Activated CD4-positive, alpha-beta T cell treated with anti-CD3 and anti-CD28 coated beads, Interleukin-2, amount 10 ng/mL, durations not matched to agents 7 days and 5 days (primary cell): ENCODE data around the gene GPRC5C. TPM values are rescaled to one million over a fixed set of nuclear protein-coding genes. Genes with fewer than 3 reads are reported as not detected.

Experiments
- CTCF ChIA-PET: fragments of 350-600 bp; sonication (Branson Sonifier 250); formaldehyde crosslinking; loops from one replicate; lab custom pipeline; 2021; ENCODE audit warnings: antibody characterized with exemption; lab: Charles Lee
- POLR2A ChIA-PET: fragments of 350-600 bp; sonication (Branson Sonifier 250); formaldehyde crosslinking; loops from one replicate; lab custom pipeline; 2021; ENCODE audit warnings: antibody characterized with exemption; lab: Charles Lee
- DNase-seq: peaks from one replicate; pipeline ENCODE4 v3.0.0-alpha.2; 2020
- H3K27ac Mint-ChIP-seq: one replicate; pipeline ENCODE4 v1.8.0; 2021; ENCODE audit warnings: mild to moderate bottlenecking, moderate library complexity, mixed read lengths
- H3K27me3 Mint-ChIP-seq: one replicate; pipeline ENCODE4 v1.8.0; 2021; ENCODE audit warnings: mixed read lengths
- H3K36me3 Mint-ChIP-seq: one replicate; pipeline ENCODE4 v1.8.0; 2021; ENCODE audit warnings: low read depth, mixed read lengths
- H3K4me1 Mint-ChIP-seq: one replicate; pipeline ENCODE4 v1.8.0; 2021; ENCODE audit warnings: mixed read lengths
- H3K4me3 Mint-ChIP-seq: one replicate; pipeline ENCODE4 v1.8.0; 2021; ENCODE audit warnings: mild to moderate bottlenecking, moderate library complexity, mixed read lengths
- H3K9me3 Mint-ChIP-seq: one replicate; pipeline ENCODE4 v1.8.0; 2021; ENCODE audit warnings: mixed read lengths
- total RNA-seq, 2 experiments: library from RNA; stranded (reverse); gene quantifications; one replicate each; pipeline ENCODE4 v1.2.3, GENCODE V29; 2021

GPRC5C gene
- total RNA-seq, 2 experiments from 2014 or later = not detected

DNA sequence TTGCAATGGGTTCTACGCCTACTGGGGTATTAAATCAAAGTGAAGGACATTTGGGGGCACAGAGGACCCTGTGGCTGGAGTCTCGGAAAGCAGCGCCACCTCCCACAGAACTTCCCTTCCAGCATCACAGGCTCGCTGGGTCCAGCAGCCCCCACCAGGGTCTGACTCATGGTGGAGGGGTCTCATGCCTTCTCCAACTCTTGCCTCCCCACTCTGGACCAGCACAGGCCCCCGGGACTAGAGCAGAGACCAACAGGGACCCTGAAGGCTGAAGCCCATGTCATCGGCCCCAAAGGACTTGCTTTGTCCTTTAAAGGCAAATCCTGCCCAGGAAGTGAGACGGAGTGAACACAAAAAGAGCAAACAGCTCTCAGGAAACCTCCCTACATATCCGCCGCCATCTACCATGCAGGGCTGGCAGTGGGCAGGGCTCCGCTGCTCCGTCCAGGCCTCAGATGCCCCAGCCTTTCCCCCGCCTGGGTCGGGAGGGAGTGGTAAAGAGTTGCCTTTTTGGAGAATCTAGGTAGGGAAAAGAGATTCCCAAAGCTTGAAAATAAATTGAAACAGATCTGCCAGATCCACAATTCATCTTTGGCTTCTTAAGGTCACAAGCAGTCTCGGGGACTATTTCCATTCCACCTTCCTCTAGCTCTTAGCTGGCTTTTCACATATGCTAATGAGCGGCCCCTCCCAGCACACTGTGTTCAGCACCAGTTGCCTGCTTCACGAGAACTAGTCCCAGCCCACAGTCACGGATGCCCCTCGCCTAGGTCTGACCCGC lies 2.1 kb upstream of the GPRC5C start:
- H3K27me3 Mint-ChIP-seq = peaks cover 61% of the 10 kb centered on the region
- no peak overlapping the region for H3K27ac Mint-ChIP-seq
- CTCF ChIA-PET = interaction anchor here (1.2 to 1.5 kb wide), 2 partner anchors 51 to 140 kb away, joined by 3 read pairs; no protein-coding TSS in a partner anchor
- H3K4me3 Mint-ChIP-seq = no peak overlapping the region
- no peaks in the 10 kb centered on the region for H3K9me3 Mint-ChIP-seq
- H3K4me1 Mint-ChIP-seq = peaks cover 8% of the 10 kb centered on the region
- H3K36me3 Mint-ChIP-seq = no peaks in the 10 kb centered on the region
- no peak for DNase-seq
- POLR2A ChIA-PET = no interaction called here

DNA sequence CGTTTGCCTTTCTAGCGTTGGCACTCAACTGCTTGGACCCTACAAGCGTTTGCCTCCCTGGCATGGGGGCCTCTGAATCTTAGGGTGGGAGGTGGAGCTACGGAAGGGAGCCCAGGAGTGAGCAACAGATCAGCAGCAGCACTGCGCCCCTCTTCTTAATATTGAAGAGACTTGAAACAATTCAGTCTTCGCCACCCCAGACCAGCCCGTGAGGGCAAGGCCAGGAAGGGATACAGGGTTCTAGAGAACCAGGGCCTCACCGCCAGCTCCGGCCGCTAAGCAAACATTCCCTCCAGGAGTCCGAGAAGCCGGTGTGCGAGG lies 1.5 kb upstream of the GPRC5C start:
- Mint-ChIP-seq H3K4me3 (no peak overlapping the region), H3K27me3 (peaks cover 63% of the 10 kb centered on the region), H3K9me3 (no peaks in the 10 kb centered on the region), H3K27ac (no peak overlapping the region), H3K4me1 (peaks cover 8% of the 10 kb centered on the region), H3K36me3 (no peaks in the 10 kb centered on the region)
- ChIA-PET POLR2A (no interaction called here), CTCF (interaction anchor here (0.7 to 1.5 kb wide), 3 partner anchors 51 to 140 kb away, joined by 3 read pairs; no protein-coding TSS in a partner anchor)
- DNase-seq = no peak

DNA sequence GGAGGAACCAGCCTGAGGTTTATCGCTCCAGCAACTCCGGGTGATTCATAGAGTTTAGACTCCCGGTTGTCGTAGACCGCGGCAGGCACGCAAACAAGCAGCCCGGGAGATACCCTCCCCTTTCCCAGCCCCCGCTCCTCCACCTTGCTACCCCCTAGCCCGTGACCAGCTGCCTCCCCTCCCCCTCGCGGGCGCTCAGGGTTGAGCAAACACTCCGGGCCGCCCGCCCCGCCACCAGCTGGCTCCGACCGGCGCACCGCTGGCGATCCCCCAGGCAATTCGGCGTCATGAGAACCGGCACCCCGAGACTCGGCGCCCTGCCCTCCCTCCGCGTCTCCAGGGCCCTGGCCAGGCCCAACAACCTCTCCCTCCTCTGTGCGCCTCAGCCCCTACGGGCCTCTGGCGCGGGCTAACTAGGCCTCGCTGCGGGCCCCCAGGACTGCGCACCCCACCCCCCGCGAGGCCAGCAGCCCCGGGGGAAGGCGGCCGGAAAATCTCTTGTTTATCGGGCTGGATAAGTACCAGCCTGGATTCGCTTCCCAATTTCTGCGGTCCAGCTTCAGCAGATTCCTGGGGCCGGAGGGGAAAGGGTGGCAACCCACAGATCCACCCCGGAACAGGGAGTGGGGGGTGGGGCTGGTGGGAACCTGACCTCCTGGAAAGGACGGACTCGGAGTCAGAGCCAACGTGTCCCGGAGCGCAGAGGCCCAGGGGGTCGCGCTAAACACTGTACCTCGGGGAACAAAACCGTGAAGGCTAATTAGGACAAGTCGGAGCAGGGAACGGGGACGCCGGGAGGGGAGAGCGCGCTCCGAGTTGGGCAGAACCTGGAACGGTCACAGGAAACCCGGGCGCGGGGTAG lies 951 bp upstream of the GPRC5C start:
- Mint-ChIP-seq H3K4me1 (peaks cover 8% of the 10 kb centered on the region), H3K27ac (no peak overlapping the region), H3K4me3 (peak overlapping the region; percentile 32), H3K27me3 (peaks cover 67% of the 10 kb centered on the region), H3K9me3 (no peaks in the 10 kb centered on the region), H3K36me3 (no peaks in the 10 kb centered on the region)
- ChIA-PET POLR2A (no interaction called here), CTCF (interaction anchor here (0.7 to 1.5 kb wide), 3 partner anchors 52 to 139 kb away, joined by 3 read pairs; no protein-coding TSS in a partner anchor)
- DNase-seq = no peak

DNA sequence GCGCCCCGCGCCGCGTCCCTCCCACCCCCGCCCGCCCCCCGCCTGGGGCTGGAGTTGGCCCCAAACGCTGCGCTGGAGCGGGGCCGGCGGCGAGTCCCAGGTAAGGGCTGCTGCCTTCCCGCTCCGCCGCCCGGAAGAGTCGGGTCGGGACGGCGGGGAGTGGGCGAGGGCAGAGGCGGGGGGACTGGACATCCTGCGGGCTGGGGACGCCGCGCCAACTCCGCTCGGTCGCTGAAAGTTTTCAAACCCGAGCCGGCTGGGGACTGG lies 469 bp downstream of the GPRC5C start:
- no peak overlapping the region for H3K27ac Mint-ChIP-seq
- H3K4me1 Mint-ChIP-seq = peaks cover 8% of the 10 kb centered on the region
- no peak overlapping the region for H3K4me3 Mint-ChIP-seq
- ChIA-PET CTCF (no interaction called here), POLR2A (no interaction called here)
- H3K9me3 Mint-ChIP-seq = no peaks in the 10 kb centered on the region
- no peaks in the 10 kb centered on the region for H3K36me3 Mint-ChIP-seq
- H3K27me3 Mint-ChIP-seq = peaks cover 67% of the 10 kb centered on the region
- DNase-seq = no peak

DNA sequence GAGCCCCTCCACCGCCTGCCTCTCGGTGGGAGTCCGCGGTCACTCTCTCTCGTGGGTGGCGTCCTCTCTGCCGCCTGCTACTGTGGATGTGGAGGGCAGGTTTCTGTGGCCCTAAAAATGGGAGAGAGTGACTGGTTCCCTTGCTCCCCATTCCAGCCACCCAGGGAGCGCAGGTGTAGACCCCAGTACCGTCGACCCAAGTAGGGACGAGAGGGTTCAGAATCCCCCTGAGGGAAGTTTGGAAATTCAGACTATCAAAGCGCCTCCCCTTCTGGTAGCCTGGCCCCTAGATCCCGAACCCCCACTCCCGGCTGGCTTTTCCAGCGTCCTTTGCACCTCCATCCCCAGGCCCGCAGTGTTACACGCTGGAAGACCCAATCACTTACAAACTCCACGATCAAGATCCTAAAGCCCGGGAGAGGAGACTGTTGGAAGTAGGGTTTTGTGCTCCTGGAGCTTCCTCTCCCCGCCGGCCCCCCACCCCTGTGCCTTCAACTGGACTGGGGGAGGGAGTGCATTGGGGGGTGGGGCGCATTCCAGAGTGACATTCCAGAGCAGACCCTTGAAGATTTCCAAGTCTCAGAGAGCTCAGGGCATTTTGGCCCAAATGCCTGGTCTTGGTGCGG lies 991 bp downstream of the GPRC5C start:
- CTCF ChIA-PET = no interaction called here
- POLR2A ChIA-PET = no interaction called here

DNA sequence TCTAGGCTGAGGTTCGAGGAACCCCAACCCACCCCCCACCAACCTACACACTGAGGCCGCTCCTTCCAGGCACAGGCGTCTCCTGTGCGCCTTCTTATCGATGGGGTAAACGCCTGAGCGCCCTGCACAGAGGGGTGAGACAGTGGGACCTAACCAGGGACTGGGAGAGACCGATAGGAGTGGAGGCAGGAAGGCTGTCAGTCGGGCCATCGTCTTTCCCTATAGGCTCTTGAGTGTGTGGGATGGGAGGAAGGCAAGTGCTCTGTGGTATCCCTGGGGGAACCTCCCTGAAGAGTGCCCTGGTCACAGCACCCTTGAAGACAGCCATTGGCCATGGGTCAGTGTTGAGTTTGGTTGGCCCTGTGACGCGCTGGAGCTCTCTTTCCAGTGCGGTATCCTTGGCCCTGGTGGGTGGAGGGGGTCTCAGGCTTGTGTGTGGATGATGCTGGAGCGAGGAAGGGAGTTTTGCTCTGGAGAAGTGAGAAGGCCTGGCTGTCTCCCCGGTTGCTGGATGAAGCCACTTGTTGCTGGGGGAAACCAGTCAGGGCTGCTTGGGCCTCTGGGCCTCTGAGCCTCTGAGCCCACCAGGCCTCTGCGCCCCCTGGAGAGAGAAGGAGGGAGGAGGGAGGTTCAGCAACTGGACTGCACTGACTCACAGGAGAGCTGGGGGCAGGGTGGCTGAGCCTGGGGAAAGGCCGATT lies 1.7 kb downstream of the GPRC5C start:
- no peaks in the 10 kb centered on the region for H3K36me3 Mint-ChIP-seq
- H3K4me1 Mint-ChIP-seq = peaks cover 8% of the 10 kb centered on the region
- POLR2A ChIA-PET = no interaction called here
- no peak overlapping the region for H3K27ac Mint-ChIP-seq
- H3K9me3 Mint-ChIP-seq = peaks cover 3% of the 10 kb centered on the region
- peaks cover 59% of the 10 kb centered on the region for H3K27me3 Mint-ChIP-seq
- no peak for DNase-seq
- no peak overlapping the region for H3K4me3 Mint-ChIP-seq
- CTCF ChIA-PET = no interaction called here

More for the DNA sequence above, 991 bp downstream of the GPRC5C start:
- Mint-ChIP-seq H3K4me3 (no peak overlapping the region), H3K27me3 (peaks cover 65% of the 10 kb centered on the region), H3K36me3 (no peaks in the 10 kb centered on the region), H3K27ac (no peak overlapping the region), H3K4me1 (peaks cover 8% of the 10 kb centered on the region), H3K9me3 (peaks cover under 1% of the 10 kb centered on the region)
- DNase-seq = no peak

DNA sequence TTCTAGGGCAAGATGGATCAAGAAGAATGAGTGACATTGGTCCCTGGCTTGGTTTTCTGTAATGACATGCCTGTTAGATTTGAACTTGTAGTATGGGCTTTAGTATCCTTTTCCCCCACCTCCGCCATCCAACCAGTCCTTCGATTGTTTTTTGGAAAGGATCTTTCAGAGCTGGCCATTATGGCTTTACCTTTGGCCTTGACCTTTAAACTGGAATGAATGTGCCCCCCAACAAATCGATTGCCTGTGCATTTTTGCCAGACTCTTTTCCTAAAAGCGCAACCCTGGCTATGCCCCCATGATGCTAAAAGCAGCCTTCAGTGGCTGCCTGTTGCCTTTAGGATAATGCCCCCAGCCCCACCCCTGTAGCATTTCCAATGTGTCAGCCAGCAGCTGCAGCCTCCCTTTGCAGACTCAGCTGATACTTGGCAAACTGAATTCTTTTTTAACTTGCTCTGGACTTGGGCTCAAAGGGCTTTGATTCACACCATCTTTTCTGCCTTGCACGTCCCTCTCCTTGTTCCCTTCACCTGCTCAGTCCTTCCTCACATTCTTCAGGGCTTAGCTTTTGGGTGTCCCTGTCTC lies 4.0 kb downstream of the GPRC5C start:
- no peak for DNase-seq
- H3K9me3 Mint-ChIP-seq = peaks cover 13% of the 10 kb centered on the region
- H3K4me3 Mint-ChIP-seq = no peak overlapping the region
- peaks cover 45% of the 10 kb centered on the region for H3K27me3 Mint-ChIP-seq
- CTCF ChIA-PET = interaction anchor here (1.0 kb wide), 1 partner anchor 10 kb away, joined by 3 read pairs; no protein-coding TSS in a partner anchor
- H3K27ac Mint-ChIP-seq = no peak overlapping the region
- no peaks in the 10 kb centered on the region for H3K36me3 Mint-ChIP-seq
- POLR2A ChIA-PET = no interaction called here
- H3K4me1 Mint-ChIP-seq = peaks cover 10% of the 10 kb centered on the region

DNA sequence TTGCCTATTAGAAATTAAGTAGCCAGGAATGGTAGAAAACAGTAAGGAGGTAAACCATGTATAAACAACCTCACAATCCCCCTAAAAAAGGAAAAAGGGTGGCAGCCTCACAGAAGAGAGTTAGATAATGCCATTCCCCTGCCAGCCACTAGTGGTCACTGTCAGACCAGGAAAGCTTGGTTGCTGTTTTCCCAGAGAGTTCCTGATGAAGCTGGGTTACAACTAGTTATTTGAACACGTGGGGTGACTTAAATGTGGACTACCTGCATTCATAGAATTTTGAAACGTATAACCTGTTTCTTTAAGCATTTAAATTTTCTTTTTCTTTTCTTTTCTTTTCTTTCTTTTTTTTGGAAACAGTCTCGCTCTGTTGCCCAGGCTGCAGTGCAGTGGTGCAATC lies 5.8 kb downstream of the GPRC5C start:
- no peak overlapping the region for H3K27ac Mint-ChIP-seq
- no peaks in the 10 kb centered on the region for H3K36me3 Mint-ChIP-seq
- ChIA-PET CTCF (interaction anchor here (0.6 to 1.5 kb wide), 5 partner anchors 12 to 75 kb away, joined by 3 to 4 read pairs (median 3); no protein-coding TSS in a partner anchor), POLR2A (no interaction called here)
- no peak for DNase-seq
- H3K4me3 Mint-ChIP-seq = no peak overlapping the region
- peaks cover 2% of the 10 kb centered on the region for H3K4me1 Mint-ChIP-seq
- H3K9me3 Mint-ChIP-seq = peaks cover 13% of the 10 kb centered on the region
- H3K27me3 Mint-ChIP-seq = peaks cover 36% of the 10 kb centered on the region

DNA sequence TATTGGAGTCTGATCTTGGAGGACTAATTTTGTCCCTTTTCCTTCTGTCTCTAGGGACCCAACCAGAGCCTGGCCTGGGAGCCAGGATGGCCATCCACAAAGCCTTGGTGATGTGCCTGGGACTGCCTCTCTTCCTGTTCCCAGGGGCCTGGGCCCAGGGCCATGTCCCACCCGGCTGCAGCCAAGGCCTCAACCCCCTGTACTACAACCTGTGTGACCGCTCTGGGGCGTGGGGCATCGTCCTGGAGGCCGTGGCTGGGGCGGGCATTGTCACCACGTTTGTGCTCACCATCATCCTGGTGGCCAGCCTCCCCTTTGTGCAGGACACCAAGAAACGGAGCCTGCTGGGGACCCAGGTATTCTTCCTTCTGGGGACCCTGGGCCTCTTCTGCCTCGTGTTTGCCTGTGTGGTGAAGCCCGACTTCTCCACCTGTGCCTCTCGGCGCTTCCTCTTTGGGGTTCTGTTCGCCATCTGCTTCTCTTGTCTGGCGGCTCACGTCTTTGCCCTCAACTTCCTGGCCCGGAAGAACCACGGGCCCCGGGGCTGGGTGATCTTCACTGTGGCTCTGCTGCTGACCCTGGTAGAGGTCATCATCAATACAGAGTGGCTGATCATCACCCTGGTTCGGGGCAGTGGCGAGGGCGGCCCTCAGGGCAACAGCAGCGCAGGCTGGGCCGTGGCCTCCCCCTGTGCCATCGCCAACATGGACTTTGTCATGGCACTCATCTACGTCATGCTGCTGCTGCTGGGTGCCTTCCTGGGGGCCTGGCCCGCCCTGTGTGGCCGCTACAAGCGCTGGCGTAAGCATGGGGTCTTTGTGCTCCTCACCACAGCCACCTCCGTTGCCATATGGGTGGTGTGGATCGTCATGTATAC lies 8.0 kb downstream of the GPRC5C start:
- peaks cover 2% of the 10 kb centered on the region for H3K4me1 Mint-ChIP-seq
- peaks cover 22% of the 10 kb centered on the region for H3K27me3 Mint-ChIP-seq
- no peak overlapping the region for H3K4me3 Mint-ChIP-seq
- H3K27ac Mint-ChIP-seq = no peak overlapping the region
- no peaks in the 10 kb centered on the region for H3K36me3 Mint-ChIP-seq
- ChIA-PET POLR2A (no interaction called here), CTCF (no interaction called here)
- no peak for DNase-seq
- H3K9me3 Mint-ChIP-seq = peaks cover 13% of the 10 kb centered on the region

DNA sequence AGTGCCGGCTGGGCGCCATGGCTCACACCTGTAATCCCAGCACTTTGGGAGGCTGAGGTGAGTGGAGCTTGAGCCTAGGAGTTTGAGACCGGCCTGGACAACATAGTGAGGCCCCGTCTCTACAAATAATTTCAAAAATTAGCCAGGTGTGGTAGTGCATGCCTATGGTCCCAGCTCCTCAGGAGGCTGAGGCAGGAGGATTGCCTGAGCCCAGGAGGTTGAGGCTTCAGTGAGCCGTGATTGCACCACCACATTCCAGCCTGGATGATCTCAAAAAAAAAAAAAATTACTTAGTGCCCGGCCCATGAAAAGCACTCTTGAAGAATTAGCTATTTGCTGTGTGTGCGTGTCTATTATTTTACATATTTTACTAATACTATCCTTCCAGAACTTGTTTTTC lies 9.6 kb downstream of the GPRC5C start:
- peaks cover 13% of the 10 kb centered on the region for H3K9me3 Mint-ChIP-seq
- no peaks in the 10 kb centered on the region for H3K36me3 Mint-ChIP-seq
- H3K27ac Mint-ChIP-seq = no peak overlapping the region
- H3K27me3 Mint-ChIP-seq = peaks cover 9% of the 10 kb centered on the region
- DNase-seq = no peak
- ChIA-PET CTCF (interaction anchor here (0.6 kb wide), 2 partner anchors 218 to 795 kb away, joined by 3 to 4 read pairs; no protein-coding TSS in a partner anchor), POLR2A (no interaction called here)
- peaks cover 2% of the 10 kb centered on the region for H3K4me1 Mint-ChIP-seq
- no peak overlapping the region for H3K4me3 Mint-ChIP-seq

DNA sequence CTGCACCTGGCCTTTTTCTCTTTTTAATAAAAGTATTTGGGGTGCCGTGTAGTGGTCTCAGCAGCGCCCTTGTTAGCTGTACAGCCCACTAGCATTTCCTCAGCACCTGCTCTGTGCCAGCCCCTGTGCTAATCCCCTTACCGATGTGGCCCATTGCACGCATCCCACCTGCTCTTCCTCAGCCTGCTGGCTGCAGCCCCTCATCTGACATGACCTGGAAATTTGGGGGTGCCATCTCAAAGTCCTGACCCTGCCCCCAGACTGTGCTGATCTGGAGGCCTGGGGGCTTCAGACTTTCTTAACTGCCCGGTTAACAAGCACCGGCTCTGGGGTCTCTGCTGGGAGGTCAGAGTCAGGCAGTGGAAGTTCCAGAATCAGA lies 10.4 kb downstream of the GPRC5C start:
- no peak overlapping the region for H3K4me3 Mint-ChIP-seq
- H3K4me1 Mint-ChIP-seq = peaks cover 2% of the 10 kb centered on the region
- DNase-seq = no peak
- CTCF ChIA-PET = interaction anchor here (0.6 kb wide), 2 partner anchors 217 to 796 kb away, joined by 3 to 4 read pairs; no protein-coding TSS in a partner anchor
- H3K27me3 Mint-ChIP-seq = peaks cover 9% of the 10 kb centered on the region
- POLR2A ChIA-PET = no interaction called here
- peaks cover 13% of the 10 kb centered on the region for H3K9me3 Mint-ChIP-seq
- H3K27ac Mint-ChIP-seq = no peak overlapping the region
- H3K36me3 Mint-ChIP-seq = no peaks in the 10 kb centered on the region
